T47D (cell line): ENCODE data around the gene ADGRG3.

Experiments
- DNase-seq, 2 experiments: peaks; one replicate each; pipeline versions ENCODE4 v3.0.0 to v3.0.0-alpha.2; 2011 to 2012; ENCODE audit warnings: low read depth in 1 of 2, low spot score in 1 of 2
- JUND ChIP-seq: IDR thresholded peaks from 2 replicates; pipeline ENCODE4 v1.6.1; 2012; ENCODE audit warnings: low read depth
- in situ Hi-C: cut with HindIII; loops from 2 replicates; pipeline ENCODE4 v1.10.0; 2016; ENCODE audit warnings: low sequenced_read_pairs, low pct_unique_long_range_greater_than_20kb

Gene ADGRG3

GRCh38 chr16:57686577-57686976 is 18.5 kb downstream of the ADGRG3 start:
- in situ Hi-C loops: no loop called here
- TF ChIP-seq JUND: no peak
- no peak for DNase-seq

- in situ Hi-C loops: no loop called here
- no peak for TF ChIP-seq JUND
- DNase-seq: no peak
Measured at GRCh38 chr16:57687363-57687929, 19.3 kb downstream of the ADGRG3 start.

- in situ Hi-C loops: no loop called here
- no peak for DNase-seq
- no peak for TF ChIP-seq JUND
Measured at GRCh38 chr16:57688487-57688986, 20.4 kb downstream of the ADGRG3 start.

- no peak for DNase-seq
- no peak for TF ChIP-seq JUND
- in situ Hi-C loops: no loop called here
Measured at GRCh38 chr16:57688987-57689761, 21.1 kb downstream of the ADGRG3 start.

- in situ Hi-C loops: no loop called here
- no peak for DNase-seq
Measured at GRCh38 chr16:57689762-57690558, 21.9 kb downstream of the ADGRG3 start.

GRCh38 chr16:57690782-57691471 is 22.8 kb downstream of the ADGRG3 start:
- in situ Hi-C loops: no loop called here
- TF ChIP-seq JUND: no peak
- no peak for DNase-seq

More at GRCh38 chr16:57689762-57690558, 21.9 kb downstream of the ADGRG3 start:
- TF ChIP-seq JUND: no peak

- in situ Hi-C loops: no loop called here
- DNase-seq: no peak
Measured at GRCh38 chr16:57692636-57693035, 24.5 kb downstream of the ADGRG3 start.

GRCh38 chr16:57693550-57693949 is 25.4 kb downstream of the ADGRG3 start:
- no peak for TF ChIP-seq JUND
- in situ Hi-C loops: no loop called here
- DNase-seq: no peak

More at GRCh38 chr16:57692636-57693035, 24.5 kb downstream of the ADGRG3 start:
- TF ChIP-seq JUND: no peak

- no peak for DNase-seq
- in situ Hi-C loops: no loop called here
- TF ChIP-seq JUND: no peak
Measured at GRCh38 chr16:57694231-57694724, 26.2 kb downstream of the ADGRG3 start.

GRCh38 chr16:57694725-57695679 is 26.9 kb downstream of the ADGRG3 start, which contains the start of gene DRC7:
TSS of gene DRC7 (plus strand) at chr16:57694806. CDS start at chr16:57697950, 3,144 bp downstream.
- in situ Hi-C loops: no loop called here
- peak; percentile 65 to 66 for DNase-seq
- TF ChIP-seq JUND: no peak

- in situ Hi-C loops: no loop called here
- no peak for TF ChIP-seq JUND
- no peak for DNase-seq
Measured at GRCh38 chr16:57695680-57696069, 27.6 kb downstream of the ADGRG3 start.
